GM19467 (cell line): ENCODE results near the gene SPATC1L.
"Not testable (repeated sequence)": the region's sequence is repeated elsewhere in the genome, so short reads cannot be mapped to it uniquely, and the experiment has no call there.

Experiments
- ATAC-seq: cut with Tn5 transposase; IDR thresholded peaks from one replicate; pipeline ENCODE4 v1.9.1; 2021; ENCODE audit warnings: mild to moderate bottlenecking, moderate library complexity; ENCODE audit not compliant: unreplicated experiment

Gene SPATC1L

DNA sequence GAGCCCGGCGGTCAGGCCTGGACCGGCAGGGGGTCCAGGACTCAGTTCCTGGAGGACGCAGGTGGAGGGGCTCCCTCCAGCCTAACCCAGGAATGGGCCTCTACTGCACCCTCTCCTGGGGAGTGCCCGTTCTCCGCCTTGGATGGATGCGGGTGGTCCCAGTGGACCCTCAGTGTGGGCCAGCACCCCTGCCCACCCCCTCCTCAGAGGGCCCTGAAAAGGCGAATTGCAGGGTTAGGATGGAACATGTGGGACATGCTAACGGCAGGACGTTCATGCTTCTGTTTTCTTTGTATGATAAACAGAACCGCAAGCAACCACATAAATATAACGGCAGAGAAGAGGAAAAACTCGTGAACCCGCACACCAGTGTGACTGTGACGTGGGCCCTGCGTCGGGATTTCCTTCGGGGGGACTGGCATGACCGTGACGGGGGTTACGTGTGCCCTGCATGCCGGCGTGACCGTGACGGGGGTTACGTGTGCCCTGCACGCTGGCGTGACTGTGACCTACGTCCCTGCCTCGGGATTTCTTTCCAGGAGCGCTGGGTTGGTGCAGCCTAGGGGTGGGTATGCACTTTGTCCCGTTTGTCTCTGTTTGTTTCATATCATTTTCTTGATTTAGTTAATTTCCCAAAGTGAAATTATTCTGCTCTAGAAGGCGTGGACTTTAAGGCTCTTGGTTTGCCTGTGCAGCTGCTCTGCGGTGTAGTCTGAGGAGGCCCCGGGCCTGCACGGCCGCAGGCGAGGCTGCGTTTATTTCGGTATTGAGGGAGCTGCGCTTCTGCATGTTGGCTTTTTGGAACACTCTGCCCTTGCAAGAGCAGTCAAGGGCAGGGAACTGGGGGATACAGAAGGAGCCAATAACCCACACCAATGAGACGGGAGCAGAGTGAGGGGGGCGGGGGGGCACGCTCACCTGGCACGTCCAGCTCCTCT is 32.0 kb downstream of the SPATC1L start:
- ATAC-seq, result no peak

DNA sequence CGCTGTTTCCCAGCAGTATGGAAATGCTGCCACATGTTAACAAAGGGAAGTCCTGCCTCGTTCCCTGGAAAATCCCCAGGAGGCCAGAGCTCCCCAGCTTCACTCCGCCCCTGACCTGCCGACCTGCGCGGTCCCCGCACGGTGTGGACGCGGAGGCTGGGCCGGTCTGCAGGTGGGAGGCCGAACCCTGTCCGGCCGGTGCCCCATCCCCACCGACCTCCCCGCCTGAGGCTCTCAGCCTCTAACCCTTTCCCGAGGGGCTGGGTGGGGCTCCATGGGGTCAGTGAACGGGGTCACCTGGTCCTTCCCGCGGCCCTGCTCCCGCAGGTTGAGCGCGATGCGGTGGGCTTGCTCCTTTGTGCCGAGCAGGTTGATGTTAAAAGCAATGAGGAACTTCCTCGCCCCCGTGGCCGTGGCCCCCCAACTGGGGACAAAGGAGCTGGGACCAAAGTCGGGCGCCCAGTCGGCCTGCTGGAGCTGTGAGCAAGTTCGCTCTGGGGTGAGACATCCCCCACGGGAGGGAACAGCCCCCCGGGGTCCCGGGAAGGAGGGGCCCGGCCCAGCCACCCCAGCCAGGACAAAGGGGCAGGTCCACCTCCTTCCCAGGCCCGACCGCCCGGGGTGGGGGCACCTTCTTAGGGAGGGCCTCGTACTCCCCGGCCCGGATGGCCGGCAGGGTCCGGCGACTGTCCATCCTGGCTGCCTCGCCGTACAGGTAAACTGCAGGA is 32.8 kb downstream of the SPATC1L start:
- no peak for ATAC-seq

DNA sequence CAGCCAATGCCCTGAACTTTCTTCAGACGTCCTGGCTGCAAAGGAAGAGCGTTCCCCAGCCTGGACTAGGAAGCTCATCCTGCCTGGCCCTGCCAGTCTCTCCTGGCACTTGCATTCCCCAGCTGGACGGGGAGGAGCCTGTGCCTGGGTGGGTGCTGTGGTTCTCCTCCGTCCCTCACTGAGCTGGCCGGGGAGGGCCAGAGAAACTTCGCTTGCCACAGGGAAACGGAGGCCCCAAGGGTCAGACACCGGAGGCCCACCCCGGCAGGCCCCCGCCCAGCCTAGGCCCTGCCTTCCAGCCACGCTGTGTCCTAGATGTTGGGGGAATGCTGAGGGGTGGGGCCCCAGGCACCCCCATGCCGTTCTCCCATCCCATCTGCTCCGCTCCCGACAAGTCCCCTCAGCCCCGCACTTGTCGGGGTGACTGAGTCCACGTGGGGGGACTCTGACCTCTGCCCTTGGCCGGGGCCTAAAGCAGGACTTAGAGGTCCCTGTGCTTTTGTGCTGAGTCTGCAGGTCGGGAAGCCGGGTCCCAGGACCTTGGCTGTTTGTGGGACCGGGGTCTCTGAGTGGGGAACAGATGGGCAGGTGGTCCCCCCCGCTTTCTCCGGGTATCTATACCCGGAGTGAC is 33.7 kb downstream of the SPATC1L start:
- no peak for ATAC-seq

DNA sequence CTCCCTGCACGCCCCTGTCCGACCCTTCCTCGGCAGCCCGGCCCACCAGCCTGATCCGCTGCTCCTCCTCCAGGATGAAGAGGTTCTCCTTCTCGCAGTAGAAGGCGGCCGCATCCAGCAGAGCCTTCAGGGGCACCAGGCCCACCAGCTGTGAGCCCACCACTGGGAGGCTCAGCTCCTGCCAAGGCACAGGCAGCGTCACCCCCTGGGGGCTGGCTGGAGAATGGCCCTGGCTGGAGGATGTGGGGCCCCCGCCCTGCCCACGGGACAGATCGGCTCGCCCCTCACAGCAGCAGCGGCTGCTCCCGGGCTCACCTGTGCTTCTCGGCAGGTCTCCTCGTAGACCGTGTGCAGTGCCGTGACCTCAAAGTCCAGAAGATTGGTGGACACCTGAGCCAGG is 34.2 kb downstream of the SPATC1L start:
- no peak for ATAC-seq

DNA sequence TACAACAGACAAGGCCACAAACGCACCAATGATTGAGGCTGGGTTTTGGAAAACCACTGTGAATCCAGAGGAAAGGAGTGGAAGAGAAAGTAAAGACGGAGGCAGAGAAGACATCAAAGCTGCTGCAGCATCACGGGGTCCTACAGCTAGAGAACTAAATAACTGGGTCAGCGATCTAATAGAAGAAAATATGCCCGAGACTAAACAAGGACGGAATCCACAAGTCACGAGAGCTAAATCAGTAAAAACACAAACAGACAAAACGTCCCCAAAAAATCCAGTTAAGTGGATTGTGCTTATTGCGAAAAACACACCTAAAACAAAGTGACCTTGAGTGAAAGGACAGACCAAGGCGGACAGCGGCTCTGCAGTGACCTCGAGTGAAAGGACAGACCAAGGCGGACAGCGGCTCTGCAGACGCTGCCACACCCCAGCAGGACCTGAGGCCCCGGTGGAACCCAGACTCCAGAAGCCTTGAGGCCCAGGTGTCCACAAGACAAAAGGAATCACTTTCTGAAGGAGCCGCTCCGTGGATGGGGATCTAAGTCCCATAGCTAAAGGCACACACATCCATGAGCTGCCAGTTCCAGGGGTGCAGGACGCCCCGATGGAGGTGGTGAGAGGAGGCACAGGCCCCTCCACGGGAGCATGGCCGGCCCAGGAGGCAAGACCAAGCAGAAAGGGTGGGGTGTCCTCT is 34.9 kb downstream of the SPATC1L start:
- no peak for ATAC-seq

DNA sequence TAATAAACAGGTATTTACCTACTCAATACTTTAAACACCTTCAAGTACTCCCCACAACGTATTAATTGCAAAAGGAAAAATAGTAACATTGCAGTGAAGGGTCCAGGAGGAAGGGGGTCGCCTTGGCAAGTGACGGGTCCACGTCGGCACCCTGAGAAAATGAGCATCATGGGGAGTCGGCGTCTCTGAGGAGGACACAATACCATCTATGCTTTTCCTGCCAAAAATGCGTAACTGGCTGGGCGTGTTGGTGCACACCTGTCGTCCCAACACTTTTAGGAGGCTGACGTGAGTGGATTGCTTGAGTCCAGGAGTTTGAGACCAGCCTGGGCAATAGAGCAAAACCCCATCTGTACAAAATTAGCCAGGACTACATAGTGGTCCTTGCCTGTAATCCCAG is 36.2 kb downstream of the SPATC1L start:
- ATAC-seq, result no peak

DNA sequence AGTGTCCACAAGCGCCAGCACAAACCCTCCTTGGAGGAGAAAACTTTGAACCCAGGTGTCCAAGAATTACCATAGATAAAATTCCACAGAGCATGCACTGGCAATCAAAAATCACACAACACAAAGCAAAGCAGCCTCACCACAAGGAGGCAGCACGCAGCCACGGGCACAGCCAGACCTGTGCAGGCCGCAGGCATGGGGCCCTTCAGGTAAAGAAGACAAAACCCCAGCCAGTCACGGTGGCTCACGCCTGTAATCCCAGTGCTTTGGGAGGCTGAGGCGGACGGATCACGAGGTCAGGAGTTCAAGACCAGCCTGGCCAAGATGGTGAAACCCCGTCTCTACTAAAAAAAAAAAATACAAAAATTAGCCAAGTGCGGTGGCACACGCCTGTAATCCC is 36.8 kb downstream of the SPATC1L start:
- not testable (repeated sequence) for ATAC-seq

DNA sequence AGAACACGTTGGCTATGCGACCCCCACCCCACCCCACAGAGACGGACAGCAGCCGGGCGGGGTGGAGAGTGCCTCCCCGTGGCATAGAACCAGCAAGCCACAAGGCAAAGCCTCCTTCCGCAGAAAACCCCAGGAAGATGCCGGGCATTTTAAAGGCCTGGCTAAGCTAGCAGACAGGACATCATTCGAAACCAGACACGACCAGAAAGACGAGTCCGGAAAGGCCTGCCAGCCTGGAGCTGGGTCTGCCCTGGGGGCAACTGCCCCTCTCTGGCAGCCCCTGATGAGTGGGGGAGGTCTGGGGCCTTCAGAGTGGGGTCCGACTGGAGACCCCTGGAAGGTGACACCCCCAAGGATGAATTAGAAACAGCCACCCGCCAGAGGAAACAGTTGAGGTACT is 37.4 kb downstream of the SPATC1L start:
- ATAC-seq, result no peak

DNA sequence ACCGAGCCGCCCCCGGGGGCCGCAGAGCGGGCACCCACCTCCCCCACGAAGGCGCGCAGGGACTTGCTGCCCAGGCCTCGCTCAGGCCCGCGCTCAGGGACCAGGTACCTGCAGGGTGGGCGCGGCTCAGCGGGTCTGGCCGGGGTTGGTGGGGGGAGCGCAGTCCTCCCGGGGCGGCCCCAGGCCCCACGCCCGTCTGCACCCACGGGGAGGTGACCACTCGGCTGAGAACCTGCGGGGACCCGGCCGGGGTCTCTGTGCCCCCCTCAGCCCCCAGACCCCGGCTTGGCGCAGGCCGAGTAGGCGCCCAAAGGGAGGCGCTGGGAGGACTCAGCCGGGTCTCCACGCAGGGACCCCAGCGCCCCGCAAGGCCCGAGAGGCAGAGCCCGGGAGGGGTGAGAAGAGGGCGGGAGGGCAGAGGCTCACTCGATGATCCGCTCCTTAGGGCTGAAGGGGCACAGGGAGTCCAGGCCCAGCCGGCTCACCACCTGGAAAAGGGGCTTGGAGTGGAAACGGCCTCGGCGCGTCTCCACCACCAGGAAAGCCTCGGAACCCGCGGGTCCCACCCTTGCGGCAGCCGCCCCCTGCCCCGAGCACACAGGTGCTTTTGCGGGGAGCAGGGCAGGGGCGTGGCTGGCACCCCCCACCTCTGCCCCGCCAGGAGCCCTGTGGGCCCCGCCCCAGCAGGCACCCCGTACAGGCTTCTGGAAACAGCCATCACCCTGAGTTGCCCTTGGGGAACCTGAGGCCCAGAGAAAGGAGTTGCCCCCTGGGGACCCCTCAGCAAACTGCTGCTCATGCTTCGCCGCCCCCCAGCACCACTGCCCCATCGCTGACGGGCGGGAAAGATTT is 38.2 kb downstream of the SPATC1L start:
- no peak for ATAC-seq

DNA sequence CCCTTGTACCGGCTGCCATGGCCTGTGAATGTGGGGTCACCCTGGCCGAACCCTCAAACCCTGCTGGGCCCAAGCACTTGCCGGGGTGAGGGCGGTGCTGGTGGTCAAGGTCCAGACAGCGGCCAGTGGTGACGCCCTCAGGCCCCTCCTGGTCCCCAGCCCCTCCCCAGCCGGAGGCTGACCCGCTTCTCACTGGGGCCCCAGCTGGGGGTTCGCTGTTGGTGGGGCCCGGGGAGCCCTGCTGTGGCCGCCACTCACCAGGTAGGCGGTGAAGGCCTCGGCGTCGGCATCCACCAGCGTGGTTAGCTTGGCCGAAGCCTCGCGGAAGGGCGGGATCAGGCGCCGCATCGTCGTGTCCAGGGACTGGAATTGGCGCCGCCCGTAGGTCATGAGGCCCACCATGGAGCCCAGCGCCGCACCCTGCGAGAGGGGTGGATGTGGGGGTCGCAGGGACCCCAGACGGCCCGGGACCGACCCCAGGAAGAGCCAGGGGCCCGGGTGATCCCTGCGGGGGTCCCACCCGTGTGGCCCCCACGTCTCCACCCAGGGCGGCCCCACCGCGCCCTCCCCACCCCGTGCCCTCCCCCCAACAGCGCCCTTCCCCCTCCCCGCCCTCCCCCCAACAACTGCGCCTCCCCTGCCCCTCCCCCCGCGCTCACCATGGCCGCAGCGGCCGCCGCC is 39.0 kb downstream of the SPATC1L start:
- no peak for ATAC-seq

DNA sequence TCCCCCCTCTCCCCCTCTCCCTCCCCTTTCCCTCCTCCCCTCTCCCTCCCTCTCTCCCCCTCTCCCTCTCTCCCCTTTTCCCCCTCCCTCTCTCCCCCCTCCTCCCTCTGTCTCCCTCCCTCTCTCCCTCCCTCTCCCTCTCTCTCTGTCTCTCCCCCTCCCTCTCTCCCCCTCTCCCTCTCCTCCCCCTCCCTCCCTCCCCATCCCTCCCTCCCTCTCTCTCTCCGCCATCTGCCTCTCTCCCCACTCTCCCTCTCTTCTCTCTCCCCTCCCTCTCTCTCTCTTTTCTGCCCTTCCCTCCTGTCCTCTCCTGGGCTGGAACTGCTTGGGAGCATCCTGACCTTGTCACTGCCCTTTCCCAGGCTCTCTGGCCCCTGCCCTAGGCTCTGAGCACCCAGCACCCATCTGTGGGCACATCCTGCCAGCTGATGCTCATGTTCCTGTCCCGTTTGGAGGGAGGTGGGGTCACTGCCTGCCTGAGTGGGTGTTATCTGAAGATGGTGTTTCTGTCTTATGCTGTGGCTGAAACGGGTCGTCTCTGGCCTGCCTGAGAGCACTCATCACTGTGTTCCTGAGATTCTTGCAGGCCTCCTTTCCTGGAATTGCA is 39.7 kb downstream of the SPATC1L start:
- no peak for ATAC-seq

DNA sequence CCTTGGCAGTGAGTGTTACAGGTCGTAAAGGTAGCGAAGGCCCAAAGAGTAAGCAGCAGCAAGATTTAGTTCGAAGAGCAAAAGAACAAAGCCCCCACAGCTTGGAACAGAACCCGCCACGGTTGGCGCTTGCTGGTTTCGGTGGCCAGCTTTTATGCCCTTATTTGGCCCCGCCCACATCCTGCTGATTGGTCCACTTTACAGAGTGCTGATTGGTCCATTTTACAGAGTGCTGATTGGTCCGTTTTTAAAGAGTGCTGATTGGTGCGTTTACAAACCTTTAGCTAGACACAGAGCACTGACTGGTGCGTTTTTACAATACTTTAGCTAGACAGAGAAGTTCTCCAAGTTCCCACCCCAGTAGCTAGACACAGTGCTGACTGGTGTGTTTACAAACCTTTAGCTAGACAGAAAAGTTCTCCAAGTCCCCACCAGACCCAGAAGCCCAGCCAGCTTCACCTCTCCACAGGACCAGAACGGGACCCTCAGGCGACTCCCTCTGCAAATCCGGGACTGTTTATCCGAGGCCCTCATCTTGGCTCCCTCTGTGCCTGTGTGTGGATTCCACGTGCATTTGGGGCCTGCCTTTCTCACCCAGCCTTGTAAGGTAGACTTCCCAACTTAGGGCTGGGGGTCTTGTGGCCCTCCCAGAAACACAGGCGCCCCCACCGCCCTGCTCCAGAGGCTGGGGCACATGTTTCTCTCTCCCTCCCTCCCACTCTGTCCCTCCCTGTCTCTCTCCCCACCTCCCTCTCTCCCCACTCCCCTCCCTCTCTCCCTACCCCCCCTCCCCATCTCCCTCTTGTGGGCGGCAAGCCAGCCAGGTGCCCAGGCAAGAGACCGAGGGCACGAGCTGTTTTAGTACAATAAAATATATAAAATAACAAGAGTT is 41.4 kb downstream of the SPATC1L start:
- no peak for ATAC-seq

DNA sequence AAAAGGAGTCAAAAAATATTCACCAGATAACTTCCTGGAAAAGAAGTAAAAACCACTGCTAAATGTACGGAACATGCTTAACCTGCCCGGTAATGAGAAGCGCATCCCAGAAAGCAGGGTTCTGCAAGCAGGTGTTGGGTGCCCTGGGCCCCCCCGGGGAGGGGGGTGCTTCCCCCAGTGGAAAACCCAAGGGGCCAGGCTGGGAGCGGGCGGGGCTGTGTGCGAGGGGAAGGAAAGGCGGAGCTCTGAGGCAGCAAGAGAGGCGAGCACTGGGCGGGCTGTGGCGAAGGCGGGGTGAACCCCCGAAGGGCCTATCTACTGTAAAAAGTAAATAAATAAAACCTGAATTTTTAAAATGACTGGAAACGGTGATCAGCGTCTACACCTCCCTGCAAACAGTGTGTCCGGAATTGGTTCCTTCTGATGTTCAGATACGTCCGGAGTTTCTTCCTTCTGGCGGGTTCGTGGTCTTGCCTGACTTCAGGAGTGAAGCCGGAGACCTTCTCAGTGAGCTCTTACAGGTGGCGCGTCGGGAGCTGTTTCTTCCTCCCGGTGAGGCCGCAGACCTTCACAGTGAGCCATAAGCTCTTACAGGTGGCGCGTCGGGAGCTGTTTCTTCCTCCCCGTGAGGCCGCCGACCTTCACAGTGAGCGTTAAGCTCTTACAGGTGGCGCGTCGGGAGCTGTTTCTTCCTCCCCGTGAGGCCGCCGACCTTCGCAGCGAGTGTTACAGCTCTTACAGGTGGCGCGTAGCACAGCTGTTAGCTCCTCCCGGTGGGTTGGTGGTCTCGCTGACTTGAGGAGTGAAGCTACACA is 42.3 kb downstream of the SPATC1L start:
- ATAC-seq, result no peak

DNA sequence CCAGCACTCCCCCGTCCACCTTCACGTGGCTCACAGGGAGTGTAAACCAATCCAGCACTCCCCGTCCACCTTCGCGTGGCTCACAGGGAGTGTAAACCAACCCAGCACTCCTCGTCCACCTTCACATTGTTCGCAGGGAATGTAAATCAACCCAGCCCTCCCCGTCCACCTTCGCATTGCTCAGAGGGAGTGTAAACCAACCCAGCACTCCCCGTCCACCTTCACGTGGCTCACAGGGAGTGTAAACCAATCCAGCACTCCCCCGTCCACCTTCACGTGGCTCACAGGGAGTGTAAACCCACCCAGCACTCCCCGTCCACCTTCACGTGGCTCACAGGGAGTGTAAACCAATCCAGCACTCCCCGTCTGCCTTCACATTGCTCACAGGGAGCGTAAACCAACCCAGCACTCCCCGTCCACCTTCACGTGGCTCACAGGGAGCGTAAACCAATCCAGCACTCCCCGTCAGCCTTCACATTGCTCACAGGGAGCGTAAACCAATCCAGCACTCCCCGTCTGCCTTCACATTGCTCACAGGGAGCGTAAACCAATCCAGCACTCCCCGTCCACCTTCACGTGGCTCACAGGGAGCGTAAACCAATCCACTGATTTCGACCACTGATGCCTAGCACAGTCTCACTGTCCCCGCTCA is 43.8 kb downstream of the SPATC1L start:
- ATAC-seq, result not testable (repeated sequence)

DNA sequence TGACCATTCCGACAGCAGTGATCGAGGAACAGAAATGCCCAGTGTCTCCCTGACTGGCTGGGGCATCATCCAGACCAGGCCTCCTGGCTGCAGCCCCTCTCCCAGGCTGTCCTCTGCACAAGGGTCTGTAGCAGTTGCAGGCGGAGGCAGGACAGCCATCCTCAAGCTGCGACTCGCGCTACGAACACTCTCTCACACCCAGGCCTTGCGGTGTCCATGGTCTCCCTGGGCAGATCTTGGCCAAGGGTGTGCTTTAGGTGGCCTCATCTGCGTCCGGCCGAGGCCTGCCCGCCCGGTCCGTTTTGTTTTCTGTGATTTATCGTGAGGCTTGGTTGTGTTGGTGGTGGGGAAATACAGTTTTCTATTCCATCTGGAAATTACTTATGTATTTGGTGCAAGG is 44.6 kb downstream of the SPATC1L start:
- no peak for ATAC-seq

DNA sequence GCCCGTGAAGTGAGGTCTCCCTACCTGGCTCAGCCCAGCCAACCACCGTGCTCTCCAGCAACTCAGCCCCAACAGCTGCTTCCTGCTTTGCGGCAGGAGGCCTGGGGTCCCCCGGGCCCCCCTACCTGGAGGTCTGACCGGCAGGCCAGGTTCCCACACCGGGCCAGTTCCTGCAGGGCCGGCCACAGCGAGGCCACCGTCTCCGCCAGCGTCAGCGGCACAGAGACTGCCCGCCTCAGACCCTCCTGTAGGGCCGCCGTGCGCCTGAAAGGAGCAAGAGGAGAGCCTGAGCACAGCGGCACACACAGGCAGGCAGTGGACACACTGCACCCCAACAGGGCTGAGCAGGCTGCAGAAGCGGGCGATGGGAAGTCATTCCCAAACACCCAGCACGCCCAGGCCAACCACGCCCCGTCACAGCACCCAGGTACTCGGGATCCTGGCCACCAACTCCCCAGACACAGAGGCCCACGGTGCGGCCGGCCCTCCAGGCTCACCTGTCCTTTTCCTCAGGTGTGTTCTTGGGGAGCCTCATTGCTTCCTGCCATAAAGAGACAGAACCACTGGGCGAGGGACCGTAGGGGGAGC is 45.8 kb downstream of the SPATC1L start:
- ATAC-seq, result no peak
